Measurements from ENCODE around the gene BEND5. TPM values are rescaled to one million over a fixed set of nuclear protein-coding genes. Genes with fewer than 3 reads are reported as not detected.
A peak's percentile ranks its signal among the peaks of the same experiment; 100 is the strongest.

The BEND5 gene
- total and polyA plus RNA-seq, 4 donors, result 1.3 to 10.1 (median 6.3) TPM

GRCh38 chr1:48691429-48692001 lies 85.2 kb downstream of the BEND5 start:
- no peak for TF ChIP-seq CTCF (IDR thresholded peaks at IDR 0.05; ENCODE audit: control extremely low read depth, extremely low read depth)
- no peak overlapping the region for H3K9ac ChIP-seq (ENCODE audit: insufficient read depth in 1 of 2, low read length in 2 of 2)
- no peaks in the 10 kb centered on the region for H3K36me3 ChIP-seq (ENCODE audit: control insufficient read depth in 4 of 4, insufficient read depth in 4 of 4, low read length in 4 of 4)
- ATAC-seq (ENCODE audit: insufficient read depth, low FRiP score) (no peak), DNase-seq (peak in 1 of 3 donors; percentile 37)
- H3K27me3 ChIP-seq (ENCODE audit: control insufficient read depth in 3 of 3, insufficient read depth in 3 of 3, low read length in 2 of 3), result no peaks in the 10 kb centered on the region
- no peak overlapping the region for H3K4me3 ChIP-seq
- 70 to 87% methylated on average over 5 of the region's 5 CpGs for WGBS, 2 donors
- H3K4me1 ChIP-seq (ENCODE audit: control insufficient read depth in 5 of 5, insufficient read depth in 5 of 5, low read length in 5 of 5), result peaks cover 0 to 13% (median 3%) of the 10 kb centered on the region in 5 donors
- no peak overlapping the region for H3K27ac ChIP-seq (ENCODE audit: low read depth in 1 of 2, low read length in 1 of 2)
- H3K9me3 ChIP-seq (ENCODE audit: control insufficient read depth in 4 of 4, insufficient read depth in 3 of 4, low read length in 3 of 4), result no peaks in the 10 kb centered on the region

DNA sequence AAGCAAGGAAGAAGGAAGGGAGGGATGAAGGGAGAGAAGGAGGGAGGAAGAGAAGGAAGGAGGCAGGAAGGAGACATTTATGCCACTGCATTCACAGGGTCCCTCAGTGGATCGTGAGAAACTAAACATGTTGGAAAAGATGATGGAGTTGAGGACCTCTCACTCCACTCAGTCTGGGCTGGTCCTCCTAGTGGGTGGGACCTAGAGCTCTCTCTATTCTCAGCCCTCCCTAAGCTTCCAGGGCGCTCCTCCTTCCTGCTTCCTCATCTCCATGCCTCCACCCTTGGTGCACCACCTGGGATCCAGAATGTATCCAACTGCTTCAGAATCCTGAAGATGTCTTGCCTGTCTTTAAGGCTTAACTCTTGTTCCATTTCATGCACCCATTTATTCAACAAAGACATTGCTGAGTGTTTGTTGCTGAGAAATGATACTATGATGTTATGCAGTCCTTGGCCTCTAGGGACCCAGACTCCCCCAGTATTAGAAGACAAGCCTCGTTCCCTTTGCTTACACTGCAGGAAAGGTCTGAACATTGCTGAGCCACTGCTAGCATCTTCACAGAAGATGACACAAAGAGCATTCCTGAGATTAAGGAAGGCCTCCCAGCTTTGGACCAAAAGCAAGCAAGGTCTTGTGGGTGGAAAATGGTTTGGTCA lies 88.5 kb downstream of the BEND5 start:
- DNase-seq (peak in 2 of 3 donors; percentile 32 to 38), ATAC-seq (ENCODE audit: insufficient read depth, low FRiP score) (no peak)
- Histone ChIP-seq H3K4me3 (no peak overlapping the region), H3K27me3 (ENCODE audit: control insufficient read depth in 3 of 3, insufficient read depth in 3 of 3, low read length in 2 of 3) (no peaks in the 10 kb centered on the region), H3K9ac (ENCODE audit: insufficient read depth in 1 of 2, low read length in 2 of 2) (no peak overlapping the region), H3K27ac (ENCODE audit: low read depth in 1 of 2, low read length in 1 of 2) (no peak overlapping the region), H3K4me1 (ENCODE audit: control insufficient read depth in 5 of 5, insufficient read depth in 5 of 5, low read length in 5 of 5) (peaks cover 0 to 13% (median 3%) of the 10 kb centered on the region in 5 donors), H3K36me3 (ENCODE audit: control insufficient read depth in 4 of 4, insufficient read depth in 4 of 4, low read length in 4 of 4) (no peaks in the 10 kb centered on the region), H3K9me3 (ENCODE audit: control insufficient read depth in 4 of 4, insufficient read depth in 3 of 4, low read length in 3 of 4) (no peaks in the 10 kb centered on the region)
- 51 to 62% methylated on average over 3 of the region's 3 CpGs for WGBS, 2 donors
- no peak for TF ChIP-seq CTCF (IDR thresholded peaks at IDR 0.05; ENCODE audit: control extremely low read depth, extremely low read depth)

DNA sequence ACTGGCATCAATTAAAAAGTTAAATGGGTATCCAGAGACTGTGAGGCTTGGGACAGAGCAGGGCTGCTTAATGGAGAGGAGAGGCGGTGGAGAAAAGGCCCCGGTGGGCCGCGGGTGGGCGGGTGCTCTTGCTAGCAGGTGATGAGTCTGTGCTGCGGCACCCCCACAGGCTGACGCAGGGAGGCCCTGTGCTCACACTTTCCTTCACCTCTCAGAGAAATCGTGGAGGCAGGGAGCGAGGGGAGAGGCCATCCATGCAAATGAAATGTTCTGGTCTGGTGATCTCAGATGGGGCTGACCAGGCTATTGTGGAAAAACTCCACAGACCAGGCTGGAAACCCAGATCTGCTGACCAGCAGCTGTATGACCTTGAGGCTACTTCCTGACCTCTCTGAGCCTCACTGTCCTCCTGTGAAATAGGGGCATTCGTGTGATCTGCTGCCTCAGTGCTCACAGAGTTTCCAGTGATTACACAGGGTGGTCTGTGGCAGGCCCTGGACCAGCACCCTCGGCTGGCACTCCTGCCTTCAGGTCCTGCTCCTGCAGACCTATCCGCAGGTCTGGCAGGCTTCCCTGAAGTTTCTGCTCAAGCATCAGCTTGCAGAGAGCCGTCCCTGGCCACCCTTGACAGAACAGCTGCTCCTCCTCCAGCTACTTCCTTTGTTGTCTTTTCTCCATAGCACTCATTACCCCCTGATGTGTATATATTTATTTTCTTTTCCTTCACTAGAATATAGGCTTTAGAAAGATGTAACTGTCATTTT lies 89.2 kb downstream of the BEND5 start:
- Histone ChIP-seq H3K9me3 (ENCODE audit: control insufficient read depth in 4 of 4, insufficient read depth in 3 of 4, low read length in 3 of 4) (no peaks in the 10 kb centered on the region), H3K4me3 (no peak overlapping the region), H3K27ac (ENCODE audit: low read depth in 1 of 2, low read length in 1 of 2) (no peak overlapping the region), H3K4me1 (ENCODE audit: control insufficient read depth in 5 of 5, insufficient read depth in 5 of 5, low read length in 5 of 5) (peaks cover 0 to 11% (median 2%) of the 10 kb centered on the region in 5 donors), H3K27me3 (ENCODE audit: control insufficient read depth in 3 of 3, insufficient read depth in 3 of 3, low read length in 2 of 3) (no peaks in the 10 kb centered on the region), H3K36me3 (ENCODE audit: control insufficient read depth in 4 of 4, insufficient read depth in 4 of 4, low read length in 4 of 4) (no peaks in the 10 kb centered on the region), H3K9ac (ENCODE audit: insufficient read depth in 1 of 2, low read length in 2 of 2) (no peak overlapping the region)
- WGBS, 2 donors, result 78 to 90% methylated on average over 12 to 13 of the region's 13 CpGs
- no peak for ATAC-seq (ENCODE audit: insufficient read depth, low FRiP score)
- DNase-seq, result peak; percentile 46 to 82 (median 60)
- TF ChIP-seq CTCF (IDR thresholded peaks at IDR 0.05; ENCODE audit: control extremely low read depth, extremely low read depth), result no peak
